NCI-H774 (cell line): ENCODE measurements around the gene NXPH4.

Experiments
- DNase-seq: peaks from one replicate; lab custom pipeline; 2025; lab: John Stamatoyannopoulos, UW

Gene NXPH4

DNA sequence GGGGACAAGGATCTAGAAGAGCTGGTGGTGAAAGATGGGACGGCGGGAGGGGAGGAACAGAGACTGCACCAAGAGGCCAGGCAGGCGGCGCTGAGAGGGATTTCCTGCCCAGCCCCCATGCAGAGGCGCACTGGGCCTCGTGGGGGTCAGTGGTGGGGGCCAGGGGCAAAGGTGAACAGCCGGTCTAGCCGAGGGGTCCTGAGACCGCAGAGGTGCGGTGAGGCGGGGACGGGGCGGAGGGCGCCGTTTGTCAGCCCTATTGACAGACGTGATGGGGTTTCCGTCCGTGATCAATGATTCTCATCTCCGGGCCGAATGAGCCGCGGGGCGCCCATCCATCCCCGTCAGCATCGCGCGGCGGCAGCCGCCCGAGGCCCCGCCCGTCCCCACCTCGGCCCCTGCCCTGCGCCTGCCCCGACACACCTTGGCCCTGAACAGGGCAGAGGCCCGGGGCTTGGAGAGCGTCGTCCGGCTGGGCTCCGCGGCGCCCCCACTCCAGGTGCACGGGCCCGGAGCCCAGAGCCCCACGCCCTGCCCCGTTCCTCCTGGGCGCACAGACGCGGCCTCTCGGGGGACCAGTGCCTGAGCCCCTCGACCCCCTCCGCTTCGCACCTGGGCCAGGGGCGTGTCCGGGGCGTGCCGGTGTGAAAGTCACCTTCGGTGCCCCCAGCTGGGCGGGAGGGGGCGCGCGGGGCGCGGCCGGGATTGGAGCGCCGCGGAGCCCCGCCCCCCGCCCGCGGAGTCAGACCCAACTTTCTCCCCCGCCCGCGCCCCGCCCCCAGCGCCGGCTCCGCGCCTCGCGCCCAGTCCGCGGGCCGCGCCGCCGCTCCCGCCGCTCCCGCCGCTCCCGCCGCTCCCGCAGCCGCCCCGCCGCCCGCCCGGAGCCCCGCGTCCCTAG lies at the start of gene NXPH4:
TSS of gene NXPH4 (plus strand) at position 781 of the 898 bp plus-strand sequence. CDS start 176 bp downstream, outside the sequence.
- peak; percentile 57 for DNase-seq

DNA sequence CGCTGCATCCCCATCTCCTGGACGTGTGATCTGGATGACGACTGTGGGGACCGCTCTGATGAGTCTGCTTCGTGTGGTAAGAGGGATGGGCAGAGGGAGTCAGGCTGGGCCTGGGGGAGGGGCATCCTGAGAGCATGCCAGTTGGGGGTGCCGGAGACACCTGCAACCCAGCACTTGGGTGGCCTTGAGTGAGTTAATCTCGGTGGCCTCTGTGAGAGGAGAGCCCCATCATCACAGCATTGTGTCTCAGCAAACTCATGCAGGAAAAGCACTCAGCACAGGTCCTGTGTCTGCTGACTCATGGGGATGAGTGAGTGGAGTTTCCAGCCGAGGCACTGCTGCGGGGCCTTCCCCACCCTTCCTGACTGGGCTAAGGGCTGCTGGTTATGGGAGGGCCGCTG lies 49.6 kb upstream of the NXPH4 start:
- no peak for DNase-seq

DNA sequence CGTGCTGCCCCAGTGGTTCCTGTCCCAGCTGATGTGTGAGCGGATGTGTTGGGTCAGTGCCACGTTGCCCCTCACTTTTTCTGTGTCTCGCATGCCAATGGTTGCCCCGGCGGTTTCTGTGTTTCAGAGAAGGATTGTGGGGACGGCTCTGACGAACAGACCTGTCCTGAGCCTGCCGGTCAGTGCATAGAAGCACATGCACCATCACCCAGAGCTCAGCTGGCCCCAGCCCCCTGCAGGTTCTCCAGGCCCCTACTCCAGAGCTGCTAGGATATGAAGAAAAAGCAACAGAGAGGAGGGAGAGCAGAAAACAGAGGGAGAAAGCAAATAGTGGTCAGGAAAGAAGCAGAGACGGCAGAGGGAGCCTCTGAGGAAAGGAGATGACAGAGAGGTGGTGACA lies 48.5 kb upstream of the NXPH4 start:
- DNase-seq: no peak

DNA sequence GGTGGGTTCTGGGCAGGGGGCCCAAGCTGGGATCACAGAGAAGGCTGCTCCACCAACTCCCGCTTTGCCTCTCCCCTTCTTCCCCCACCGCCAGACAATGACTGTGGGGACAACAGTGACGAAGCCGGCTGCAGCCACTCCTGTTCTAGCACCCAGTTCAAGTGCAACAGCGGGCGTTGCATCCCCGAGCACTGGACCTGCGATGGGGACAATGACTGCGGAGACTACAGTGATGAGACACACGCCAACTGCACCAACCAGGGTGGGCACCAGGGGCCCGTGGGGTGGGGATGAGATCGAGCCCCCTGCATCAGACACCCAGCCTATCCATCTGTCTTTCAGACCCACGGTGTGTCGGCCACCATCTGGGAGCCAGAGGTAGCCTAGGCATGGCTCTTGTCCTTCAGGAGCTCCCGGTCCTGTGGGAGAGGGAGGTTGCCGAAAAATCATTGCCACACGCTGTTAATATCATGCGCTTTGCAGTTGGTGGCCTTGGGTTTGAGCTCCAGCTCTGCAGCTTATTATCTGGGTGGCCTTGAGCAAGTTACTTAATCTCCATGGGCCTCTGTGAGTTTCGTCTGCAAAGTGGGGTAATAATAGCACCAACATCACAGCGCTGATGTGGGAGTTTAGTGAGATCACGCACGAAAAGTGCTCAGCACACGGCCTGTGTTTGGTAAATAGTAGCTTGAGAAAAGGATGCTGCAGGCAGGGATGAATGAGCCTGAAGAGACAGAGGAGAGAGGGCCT lies 47.4 kb upstream of the NXPH4 start:
- DNase-seq: no peak

DNA sequence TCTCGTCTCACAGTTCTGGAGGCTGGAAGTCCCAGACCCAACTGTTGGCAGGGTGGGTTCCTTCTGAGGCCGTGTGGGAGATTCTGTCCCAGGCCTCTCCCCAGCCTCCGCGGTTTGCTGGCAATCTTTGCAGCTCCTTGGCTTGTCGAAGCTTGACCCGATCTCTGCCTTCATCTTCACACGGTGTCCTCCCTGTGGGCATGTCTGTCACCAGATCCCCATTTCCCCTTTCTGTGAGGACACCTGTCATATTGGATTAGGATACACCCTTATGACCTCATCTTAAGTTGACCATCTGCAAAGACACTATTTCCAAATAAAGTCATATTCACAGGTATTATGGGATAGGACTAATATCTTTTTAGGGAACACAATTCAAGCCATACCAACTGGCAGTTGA lies 46.6 kb upstream of the NXPH4 start:
- DNase-seq: no peak

DNA sequence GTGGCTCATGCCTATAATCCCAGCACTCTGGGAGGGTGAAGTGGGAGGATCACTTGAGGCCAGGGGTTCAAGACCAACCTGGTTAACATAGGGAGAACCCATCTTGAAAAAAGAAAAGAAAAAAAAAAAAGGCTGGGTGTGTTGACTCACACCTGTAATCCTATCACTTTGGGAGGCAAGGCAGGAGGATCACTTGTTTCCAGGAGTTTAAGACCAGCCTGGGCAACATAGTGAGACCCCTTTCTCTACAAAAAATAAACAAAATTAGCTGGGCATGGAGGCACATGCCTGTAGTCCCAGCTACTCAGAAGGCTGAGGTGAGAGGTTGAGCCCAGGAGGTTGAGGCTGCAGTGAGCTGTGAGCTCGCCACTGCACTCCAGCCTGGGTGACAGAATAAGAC lies 46.2 kb upstream of the NXPH4 start:
- no peak for DNase-seq

DNA sequence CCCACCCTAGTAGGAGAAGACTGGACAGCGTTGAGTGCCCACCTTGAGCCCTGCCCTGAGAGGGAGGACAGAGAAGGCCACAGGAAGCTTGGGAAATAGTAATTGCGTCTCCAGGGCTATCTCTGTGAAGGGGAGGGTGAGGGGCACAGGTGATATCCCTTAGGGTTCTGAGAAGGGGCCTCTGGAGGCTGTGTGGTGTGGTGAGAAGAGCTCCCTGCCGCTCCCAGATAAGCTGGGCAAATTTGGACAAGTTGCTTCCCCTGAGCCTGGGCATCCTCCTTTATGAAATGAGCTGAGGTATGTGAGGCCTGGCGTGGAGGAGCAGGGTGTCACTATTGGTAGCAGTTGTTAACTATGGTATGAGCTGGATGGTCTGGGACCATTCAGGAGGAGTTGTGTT lies 45.7 kb upstream of the NXPH4 start:
- no peak for DNase-seq

DNA sequence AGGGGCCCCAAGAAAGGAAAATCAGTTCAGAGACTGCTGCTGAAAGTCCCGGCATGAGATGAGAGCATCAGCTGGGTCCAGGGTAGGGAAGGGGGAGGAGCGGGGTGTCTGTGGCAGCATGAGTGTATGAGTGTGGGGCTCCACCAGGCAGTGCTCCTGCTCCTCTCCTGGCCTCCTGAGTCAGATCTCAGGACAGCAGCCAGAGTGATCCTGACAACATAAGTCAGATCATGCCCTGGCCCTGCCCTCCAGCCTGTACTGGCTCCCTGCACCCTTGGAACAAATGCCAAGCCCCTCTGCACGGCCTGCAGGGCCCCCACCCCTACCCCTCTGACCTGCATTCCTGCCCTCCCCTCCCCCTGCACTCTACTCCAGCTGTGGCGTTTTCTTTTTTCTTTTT lies 44.9 kb upstream of the NXPH4 start:
- DNase-seq: no peak

DNA sequence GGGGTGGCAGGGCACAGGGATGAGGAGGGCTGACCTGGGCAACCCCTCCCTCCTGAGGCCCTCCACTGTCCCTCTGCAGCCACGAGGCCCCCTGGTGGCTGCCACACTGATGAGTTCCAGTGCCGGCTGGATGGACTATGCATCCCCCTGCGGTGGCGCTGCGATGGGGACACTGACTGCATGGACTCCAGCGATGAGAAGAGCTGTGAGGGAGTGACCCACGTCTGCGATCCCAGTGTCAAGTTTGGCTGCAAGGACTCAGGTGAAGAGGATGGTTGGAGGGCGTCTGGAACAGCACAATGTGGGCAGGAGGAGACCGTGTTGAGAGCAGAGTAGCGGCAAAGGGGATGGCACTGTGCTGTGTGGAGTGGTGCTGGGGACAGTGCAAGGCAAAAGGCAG lies 43.5 kb upstream of the NXPH4 start:
- no peak for DNase-seq

DNA sequence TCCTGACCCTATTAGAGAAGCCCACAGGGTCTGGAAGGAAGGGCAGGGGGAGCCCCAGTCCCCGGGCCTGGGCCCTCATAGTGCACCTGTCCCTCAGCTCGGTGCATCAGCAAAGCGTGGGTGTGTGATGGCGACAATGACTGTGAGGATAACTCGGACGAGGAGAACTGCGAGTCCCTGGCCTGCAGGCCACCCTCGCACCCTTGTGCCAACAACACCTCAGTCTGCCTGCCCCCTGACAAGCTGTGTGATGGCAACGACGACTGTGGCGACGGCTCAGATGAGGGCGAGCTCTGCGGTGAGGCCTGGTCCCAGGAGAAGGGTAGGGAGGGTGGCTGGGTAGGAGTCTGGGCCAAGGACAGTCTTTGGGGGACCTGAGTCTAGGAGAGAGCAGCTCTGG lies 42.9 kb upstream of the NXPH4 start:
- no peak for DNase-seq

DNA sequence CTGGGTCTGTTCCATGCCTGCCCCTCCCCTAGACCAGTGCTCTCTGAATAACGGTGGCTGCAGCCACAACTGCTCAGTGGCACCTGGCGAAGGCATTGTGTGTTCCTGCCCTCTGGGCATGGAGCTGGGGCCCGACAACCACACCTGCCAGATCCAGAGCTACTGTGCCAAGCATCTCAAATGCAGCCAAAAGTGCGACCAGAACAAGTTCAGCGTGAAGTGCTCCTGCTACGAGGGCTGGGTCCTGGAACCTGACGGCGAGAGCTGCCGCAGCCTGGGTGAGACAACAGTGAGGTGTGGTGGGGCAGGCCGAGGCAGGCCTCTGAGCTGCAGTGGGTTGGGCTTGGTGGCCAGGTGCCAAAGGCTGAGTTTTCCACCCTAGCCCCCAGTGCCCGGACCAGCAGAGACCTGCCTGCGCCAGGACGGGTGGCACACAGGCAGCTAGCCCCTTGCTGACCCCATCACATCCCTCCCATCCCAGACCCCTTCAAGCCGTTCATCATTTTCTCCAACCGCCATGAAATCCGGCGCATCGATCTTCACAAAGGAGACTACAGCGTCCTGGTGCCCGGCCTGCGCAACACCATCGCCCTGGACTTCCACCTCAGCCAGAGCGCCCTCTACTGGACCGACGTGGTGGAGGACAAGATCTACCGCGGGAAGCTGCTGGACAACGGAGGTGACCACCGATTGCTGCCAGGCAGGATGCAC lies 41.0 kb upstream of the NXPH4 start:
- DNase-seq: peak; percentile 87

DNA sequence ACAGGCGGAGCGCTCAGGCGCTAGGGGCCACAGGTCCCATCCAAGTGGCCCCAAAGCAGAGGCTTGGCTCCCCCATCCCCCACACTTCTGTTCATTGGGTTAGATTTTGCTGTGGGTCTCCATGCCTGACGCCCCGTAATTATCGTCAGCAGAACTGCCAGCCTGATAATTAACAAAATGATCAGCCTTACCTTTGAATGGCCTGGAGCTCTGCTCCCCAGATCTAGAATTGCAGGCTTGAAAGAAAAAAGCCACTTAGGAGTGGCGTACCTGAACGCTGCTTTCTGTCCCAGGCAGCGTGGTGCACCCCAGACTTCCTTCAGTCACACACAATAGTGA lies 40.5 kb upstream of the NXPH4 start:
- no peak for DNase-seq

DNA sequence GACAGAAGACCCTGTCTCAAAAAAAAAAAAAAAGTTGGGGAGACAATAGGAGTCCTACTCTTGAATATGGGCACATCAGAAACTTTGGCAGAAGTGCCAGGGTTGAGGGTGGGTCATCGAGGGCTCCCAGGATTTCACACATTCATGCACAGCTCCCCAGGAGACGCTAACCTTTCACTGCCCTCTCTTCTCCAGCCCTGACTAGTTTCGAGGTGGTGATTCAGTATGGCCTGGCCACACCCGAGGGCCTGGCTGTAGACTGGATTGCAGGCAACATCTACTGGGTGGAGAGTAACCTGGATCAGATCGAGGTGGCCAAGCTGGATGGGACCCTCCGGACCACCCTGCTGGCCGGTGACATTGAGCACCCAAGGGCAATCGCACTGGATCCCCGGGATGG lies 39.7 kb upstream of the NXPH4 start:
- no peak for DNase-seq

DNA sequence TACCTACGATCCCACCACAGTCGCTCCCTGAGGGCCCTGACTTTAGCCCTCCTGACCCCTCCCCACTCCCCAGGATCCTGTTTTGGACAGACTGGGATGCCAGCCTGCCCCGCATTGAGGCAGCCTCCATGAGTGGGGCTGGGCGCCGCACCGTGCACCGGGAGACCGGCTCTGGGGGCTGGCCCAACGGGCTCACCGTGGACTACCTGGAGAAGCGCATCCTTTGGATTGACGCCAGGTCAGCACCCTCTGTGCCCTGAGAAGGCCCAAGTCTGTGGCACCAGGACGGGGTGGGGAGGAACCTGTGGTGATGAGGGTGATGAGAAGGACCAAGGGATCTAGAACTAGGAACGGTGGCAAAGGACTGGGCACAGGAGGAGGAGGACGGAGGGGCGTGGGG lies 39.2 kb upstream of the NXPH4 start:
- DNase-seq: no peak

DNA sequence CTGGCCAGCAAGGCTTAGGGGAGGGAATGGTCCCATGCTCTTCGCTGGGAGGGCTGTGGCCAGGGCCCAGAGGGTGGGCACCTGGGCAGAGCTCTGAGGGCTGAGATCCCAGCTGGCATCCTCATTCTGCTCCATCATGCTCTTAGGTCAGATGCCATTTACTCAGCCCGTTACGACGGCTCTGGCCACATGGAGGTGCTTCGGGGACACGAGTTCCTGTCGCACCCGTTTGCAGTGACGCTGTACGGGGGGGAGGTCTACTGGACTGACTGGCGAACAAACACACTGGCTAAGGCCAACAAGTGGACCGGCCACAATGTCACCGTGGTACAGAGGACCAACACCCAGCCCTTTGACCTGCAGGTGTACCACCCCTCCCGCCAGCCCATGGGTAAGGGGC lies 38.4 kb upstream of the NXPH4 start:
- no peak for DNase-seq

DNA sequence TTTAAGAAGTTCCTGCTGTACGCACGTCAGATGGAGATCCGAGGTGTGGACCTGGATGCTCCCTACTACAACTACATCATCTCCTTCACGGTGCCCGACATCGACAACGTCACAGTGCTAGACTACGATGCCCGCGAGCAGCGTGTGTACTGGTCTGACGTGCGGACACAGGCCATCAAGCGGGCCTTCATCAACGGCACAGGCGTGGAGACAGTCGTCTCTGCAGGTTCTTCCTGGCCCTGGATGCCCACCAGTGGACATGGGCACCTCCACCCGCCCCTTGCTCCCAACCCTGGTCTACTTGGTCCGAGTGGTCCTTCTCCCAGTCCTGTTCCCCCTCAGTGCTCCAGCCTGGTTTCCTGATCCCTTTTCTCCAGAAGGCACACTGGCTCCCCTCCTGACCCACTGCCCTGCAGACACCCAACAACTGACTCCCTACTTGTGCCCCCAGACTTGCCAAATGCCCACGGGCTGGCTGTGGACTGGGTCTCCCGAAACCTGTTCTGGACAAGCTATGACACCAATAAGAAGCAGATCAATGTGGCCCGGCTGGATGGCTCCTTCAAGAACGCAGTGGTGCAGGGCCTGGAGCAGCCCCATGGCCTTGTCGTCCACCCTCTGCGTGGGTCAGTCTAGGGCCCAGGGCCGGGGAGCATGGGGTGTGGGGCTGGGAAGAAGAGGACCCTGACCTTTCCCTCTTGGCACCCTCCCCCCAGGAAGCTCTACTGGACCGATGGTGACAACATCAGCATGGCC lies 37.1 kb upstream of the NXPH4 start:
- no peak for DNase-seq

DNA sequence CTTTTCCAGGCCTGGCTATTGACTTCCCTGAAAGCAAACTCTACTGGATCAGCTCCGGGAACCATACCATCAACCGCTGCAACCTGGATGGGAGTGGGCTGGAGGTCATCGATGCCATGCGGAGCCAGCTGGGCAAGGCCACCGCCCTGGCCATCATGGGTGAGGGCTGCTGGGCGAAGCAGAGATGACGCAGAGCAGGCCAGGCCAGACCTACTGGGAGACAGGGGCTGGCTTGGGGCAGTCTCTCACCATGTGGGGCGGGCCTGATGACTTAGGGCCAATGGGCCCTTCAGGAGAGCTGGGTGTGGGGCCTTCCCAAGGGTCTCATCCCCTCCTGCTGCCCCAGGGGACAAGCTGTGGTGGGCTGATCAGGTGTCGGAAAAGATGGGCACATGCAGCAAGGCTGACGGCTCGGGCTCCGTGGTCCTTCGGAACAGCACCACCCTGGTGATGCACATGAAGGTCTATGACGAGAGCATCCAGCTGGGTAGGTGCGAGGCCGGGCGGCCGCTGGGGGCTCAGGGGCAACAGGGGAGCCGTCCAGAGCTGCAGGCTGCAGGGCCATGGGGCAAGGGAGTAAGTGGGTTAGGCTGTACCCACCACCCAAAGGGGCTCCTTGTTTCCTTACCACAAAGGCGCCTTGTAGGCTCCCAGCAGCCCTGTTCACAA lies 36.1 kb upstream of the NXPH4 start:
- no peak for DNase-seq

DNA sequence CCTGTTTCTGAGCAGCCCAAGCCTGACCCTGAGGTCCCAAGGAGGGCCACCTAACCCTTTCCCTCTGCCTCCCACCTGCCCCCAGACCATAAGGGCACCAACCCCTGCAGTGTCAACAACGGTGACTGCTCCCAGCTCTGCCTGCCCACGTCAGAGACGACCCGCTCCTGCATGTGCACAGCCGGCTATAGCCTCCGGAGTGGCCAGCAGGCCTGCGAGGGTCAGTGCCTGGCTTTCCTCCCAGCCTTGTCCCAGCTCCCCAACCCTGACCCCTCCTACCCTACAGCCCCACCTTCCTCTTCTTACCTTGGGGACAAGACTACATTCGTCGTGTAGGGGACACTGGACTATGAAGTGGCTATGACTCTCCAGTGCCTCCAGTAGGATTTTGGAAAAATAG lies 35.5 kb upstream of the NXPH4 start:
- no peak for DNase-seq

DNA sequence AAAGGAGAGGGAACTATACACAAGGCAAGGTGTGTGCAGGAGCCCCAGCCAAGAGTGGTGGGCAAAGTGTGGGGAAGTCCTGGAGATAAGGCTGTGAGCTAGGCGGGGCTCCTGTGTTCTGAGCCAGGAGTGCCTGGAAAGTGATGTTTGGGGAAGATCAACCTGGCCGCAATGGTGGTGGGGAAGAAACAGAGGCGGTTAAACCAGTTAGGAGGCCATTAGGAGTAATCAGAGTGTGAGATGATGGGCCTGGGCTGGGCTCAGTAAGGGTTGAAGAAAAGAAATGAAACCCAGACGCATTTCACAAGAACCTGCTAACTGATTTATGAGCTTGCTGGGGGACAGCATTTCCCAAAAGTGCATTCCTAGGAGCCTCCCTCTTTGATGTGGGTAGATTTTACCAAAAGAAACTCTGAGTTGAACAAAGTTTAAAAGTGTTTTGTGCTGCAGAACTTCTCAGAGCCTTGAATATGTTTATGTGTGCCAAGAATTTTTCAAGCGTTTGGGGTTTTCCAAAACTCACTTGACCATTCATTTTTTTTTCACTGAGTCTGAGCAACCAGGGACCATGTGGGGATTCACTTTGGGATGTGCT lies 34.9 kb upstream of the NXPH4 start:
- DNase-seq: no peak

DNA sequence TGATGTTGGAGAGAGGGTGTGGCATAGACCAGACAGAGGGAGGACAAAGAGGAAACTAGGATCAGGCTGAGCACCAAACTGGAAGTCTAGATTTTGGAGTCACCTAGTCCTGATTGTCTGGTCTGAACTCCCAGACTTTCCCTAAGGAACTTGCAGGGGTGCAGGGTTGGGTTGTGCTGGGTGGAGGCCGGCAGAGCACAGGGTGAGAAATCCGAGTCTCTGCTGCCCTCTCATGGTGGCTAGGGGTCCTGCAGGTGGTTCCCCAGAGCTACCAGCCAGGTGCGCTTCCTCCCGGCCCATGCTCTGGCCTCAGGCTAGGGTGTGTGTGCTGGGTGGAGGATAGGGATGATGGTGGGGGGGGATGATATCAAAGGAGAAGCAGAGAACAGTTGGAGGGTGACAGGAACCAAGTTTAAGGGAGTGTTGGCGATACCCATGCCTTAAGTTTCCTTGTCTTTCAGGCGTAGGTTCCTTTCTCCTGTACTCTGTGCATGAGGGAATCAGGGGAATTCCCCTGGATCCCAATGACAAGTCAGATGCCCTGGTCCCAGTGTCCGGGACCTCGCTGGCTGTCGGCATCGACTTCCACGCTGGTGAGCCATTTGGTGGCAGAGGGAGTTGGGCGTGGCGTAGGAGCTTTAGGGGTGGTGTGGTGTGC lies 33.5 kb upstream of the NXPH4 start:
- peak; percentile 74 for DNase-seq
